ENCODE data around the gene MED26.

Gene MED26

DNA sequence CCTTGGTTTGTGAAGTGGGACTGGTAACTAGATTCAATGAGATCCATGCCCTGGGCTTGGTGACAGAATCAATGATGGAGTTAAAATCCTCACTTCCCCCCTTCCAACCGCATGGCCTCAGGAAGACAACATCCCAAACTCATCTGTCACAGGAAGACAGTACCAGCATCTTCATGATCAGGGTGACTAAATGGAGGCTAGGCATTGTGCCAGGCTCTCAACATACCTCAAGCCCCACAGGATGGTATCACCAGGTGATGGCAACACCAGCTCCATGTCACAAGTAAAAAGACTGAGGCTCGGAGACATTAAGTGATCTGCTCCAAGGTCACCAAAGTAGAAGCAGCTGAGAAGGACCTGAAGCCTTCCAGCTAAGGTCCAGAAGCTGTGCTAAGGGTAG, 14.2 kb downstream of the MED26 start:
- no peak for TF ChIP-seq GATA1 (IDR thresholded peaks at IDR 0.05; ENCODE audit: low read depth, low read length)
- no peak for TF ChIP-seq POLR2A (IDR thresholded peaks at IDR 0.05; ENCODE audit: low read length)
- DNase-seq, result no peak

DNA sequence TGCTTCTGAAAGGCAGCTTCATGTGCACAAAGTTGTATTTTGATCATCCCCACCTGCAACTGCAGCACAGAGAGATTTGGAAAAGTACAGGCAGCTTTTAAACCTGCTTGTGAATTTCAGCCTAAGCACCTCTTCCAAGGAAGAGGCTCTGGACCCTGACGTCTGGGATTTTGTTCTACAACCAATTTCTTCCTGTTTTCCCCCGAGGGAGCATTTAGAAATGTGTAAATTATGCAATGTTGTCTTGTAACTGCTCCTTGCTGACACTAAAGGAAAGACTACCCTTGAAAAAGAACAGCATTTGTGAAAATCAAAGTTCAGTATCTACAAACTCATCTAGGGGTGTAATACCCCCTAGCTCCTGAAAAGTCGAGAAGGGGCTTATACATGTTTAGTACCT, 15.4 kb downstream of the MED26 start:
- TF ChIP-seq GATA1 (IDR thresholded peaks at IDR 0.05; ENCODE audit: low read depth, low read length), result no peak
- TF ChIP-seq POLR2A (IDR thresholded peaks at IDR 0.05; ENCODE audit: low read length), result no peak
- no peak for DNase-seq

DNA sequence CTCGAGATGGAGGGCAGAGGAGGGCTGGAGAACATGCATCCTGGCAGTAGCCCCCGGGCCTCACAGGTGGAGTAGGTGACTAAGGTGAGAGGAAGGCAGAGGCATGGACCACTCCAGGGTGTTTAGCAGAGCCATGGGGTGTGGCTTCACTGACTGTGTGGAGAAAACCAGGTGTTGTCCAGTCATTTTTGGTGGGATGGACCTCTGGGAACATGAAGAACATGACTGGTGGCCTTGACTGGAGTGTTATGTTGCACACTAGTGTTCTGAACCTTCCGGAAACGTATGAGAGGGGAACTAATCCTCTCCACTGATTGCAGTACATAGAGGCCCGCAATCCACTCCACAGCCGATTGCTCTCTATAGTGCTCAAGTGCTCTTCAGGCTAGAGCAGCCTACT, 16.9 kb downstream of the MED26 start:
- TF ChIP-seq POLR2A (IDR thresholded peaks at IDR 0.05; ENCODE audit: low read length) (no peak), GATA1 (IDR thresholded peaks at IDR 0.05; ENCODE audit: low read depth, low read length) (no peak)
- DNase-seq, result no peak

DNA sequence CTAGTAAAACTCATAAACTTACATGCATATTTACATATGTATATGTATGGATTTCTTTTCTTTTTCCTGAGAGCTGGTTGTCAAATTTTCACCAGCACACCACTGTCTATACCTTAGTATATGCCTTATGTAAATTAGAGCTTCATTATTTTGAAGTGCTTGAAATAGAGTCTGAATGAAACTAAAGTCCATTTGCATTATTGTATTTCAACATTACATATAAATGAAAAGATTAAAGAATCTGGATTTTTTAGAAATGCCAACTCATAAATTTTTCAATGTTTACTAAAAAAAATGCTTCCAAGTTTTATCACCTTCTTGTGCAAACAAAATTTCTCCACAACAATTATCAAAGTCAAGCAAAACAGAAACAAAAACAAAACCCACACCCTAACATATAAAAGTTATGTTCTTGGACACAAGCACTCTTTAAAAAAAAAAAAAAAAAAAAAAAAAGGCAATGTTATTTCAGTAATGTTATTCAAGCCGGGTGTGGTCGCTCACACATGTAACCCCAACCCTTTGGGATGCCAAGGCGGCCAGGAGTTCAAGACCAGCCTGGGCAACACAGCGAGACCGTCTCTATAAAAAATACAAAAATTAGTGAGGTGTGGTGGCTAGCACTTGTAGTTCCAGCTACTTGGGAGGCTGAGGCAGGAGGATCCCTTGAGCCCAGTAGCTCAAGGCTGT, 18.3 kb downstream of the MED26 start:
- TF ChIP-seq POLR2A (IDR thresholded peaks at IDR 0.05; ENCODE audit: low read length), result no peak
- no peak for TF ChIP-seq GATA1 (IDR thresholded peaks at IDR 0.05; ENCODE audit: low read depth, low read length)
- no peak for DNase-seq

DNA sequence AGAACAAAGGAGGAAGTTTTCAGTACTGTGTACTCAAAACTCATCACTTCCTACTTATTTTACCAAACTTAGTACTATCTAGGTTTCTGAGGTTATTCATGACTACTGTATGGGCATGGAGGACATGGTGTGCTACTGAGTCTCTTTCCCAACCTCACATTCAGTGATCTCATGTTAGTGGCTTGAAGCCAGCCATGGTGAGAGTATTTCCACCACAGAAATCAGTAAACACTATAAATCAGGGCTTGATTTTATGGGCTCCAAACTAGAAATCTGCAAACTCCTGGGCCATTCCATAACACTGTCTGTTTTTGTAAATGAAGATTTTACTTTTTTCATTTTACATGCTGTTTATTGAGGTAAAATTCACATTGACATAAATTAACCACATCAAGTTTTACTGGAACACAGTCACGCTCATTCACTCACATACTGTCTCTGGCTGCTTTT, 19.7 kb downstream of the MED26 start:
- peak; percentile 25 to 43 for DNase-seq
- TF ChIP-seq POLR2A (IDR thresholded peaks at IDR 0.05; ENCODE audit: low read length) (no peak), GATA1 (IDR thresholded peaks at IDR 0.05; ENCODE audit: low read depth, low read length) (no peak)

DNA sequence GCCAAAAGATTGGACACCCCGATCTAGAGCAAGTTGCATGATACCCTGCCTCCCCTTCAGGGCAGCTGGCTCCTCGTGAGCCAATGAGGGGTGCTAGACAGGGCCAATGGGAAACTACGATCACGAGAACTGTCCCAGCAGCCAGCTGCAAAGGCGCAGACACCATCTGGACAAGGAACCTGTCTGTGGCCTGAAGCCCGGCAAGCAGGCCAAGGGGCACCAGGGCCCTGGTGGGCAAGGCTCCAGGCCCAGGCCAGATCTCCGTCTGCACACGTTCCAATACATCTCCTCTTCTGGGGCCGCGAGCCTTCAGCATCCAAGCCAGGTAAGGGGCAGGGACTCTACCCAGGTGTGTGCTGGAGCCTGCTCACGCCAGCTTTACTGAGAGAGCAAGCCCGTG, 20.2 kb downstream of the MED26 start:
- DNase-seq, result no peak
- TF ChIP-seq GATA1 (IDR thresholded peaks at IDR 0.05; ENCODE audit: low read depth, low read length), result no peak
- TF ChIP-seq POLR2A (IDR thresholded peaks at IDR 0.05; ENCODE audit: low read length), result no peak

- TF ChIP-seq POLR2A (IDR thresholded peaks at IDR 0.05; ENCODE audit: low read length), result no peak
- TF ChIP-seq GATA1 (IDR thresholded peaks at IDR 0.05; ENCODE audit: low read depth, low read length), result no peak
- no peak for DNase-seq
These were observed 22.4 kb downstream of the MED26 start for GRCh38 chr19:16605553-16605994.

GRCh38 chr19:16605115-16605514, 22.9 kb downstream of the MED26 start:
- no peak for DNase-seq
- no peak for TF ChIP-seq POLR2A (IDR thresholded peaks at IDR 0.05; ENCODE audit: low read length)
- TF ChIP-seq GATA1 (IDR thresholded peaks at IDR 0.05; ENCODE audit: low read depth, low read length), result no peak

DNA sequence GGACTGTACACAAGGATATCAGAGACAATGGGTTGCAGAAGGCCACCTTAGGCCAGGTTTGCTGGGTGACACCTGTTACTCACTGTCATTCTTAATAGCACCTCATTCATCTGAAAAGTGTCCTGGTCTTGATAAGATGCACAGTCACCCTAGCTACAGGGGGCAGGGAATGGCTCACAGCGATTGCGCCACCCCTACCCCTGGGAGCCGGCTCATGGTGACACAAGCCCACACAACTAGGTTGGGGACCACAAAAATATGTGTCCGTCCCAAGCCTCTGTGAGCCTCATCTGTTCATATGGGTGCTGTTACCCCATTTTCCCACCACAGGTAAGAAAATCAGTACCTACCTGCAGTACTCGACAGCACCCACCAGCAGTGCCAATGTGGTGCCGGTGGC, 23.4 kb downstream of the MED26 start:
- TF ChIP-seq GATA1 (IDR thresholded peaks at IDR 0.05; ENCODE audit: low read depth, low read length), result no peak
- no peak for TF ChIP-seq POLR2A (IDR thresholded peaks at IDR 0.05; ENCODE audit: low read length)
- DNase-seq, result peak in 1 of 2 experiments; percentile 22

DNA sequence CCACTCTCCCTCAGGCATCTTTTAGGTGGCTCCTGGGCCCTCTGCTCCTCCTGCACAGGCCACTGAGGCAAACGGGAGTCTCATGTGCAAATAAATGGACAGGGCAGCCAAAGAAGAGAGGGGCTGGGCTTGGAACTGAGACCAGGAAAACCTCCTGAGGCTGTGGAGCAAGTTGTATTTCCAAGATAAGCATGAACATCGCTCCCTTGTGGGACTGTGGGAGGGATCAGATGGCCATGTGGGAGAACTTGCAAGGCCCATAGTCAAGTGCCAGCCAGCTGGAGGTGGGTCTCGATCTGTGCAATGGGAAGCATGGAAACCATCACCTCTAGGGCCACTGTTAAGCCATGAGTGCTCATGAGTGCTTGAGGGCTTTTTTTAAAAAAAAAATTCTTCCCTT, 24.9 kb downstream of the MED26 start:
- TF ChIP-seq GATA1 (IDR thresholded peaks at IDR 0.05; ENCODE audit: low read depth, low read length) (no peak), POLR2A (IDR thresholded peaks at IDR 0.05; ENCODE audit: low read length) (no peak)
- no peak for DNase-seq

DNA sequence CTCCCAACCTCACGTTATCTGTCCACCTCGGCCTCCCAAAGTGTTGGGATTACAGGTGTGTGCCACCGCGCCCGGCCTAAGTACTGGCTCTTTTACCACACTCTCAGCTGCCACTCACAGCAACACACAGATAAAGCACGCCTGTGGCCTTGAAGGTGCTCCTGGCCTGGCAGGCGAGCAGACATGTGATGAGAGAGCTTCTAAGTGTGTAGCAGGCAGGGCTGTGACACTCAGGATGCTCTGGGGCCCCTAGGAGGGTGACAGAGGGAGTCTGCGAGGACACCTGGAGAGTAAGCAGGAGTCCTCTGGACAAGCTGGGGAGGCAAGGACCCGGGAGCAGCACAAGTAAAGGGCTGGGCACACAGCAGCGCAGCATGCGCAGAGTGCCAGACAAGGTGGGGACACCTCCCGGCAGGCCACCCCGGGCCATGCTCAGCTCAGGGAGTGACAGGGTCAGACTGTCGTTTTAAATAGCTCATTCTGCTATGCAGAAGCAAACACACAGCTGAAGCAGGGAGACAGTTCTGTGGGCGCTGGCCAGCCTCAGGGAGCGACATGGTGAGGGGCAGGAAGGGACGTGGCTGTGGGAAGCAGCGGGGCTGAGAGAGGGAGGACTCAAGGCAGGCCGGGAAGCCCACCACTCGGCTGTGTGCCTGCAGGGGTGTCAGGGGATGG, 26.5 kb downstream of the MED26 start:
- no peak for DNase-seq
- TF ChIP-seq POLR2A (IDR thresholded peaks at IDR 0.05; ENCODE audit: low read length), result no peak
- no peak for TF ChIP-seq GATA1 (IDR thresholded peaks at IDR 0.05; ENCODE audit: low read depth, low read length)

DNA sequence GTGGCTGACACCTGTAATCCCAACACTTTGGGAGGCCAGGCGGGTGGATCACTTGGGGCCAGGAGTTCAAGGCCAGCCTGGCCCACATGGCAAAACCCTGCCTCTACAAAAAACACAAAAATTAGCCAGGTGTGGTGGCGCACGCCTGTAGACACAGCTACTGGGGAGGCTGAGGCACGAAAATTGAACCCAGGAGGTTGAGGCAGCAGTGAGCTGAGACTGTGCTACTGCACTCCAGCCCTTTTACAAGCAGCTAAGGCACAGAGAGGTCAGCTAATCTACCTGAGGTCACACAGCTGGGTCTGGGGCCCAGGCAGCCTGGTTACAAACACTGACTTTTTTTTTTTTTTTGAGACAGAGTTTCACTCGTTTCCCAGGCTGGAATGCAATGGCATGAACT, 27.2 kb downstream of the MED26 start:
- TF ChIP-seq POLR2A (IDR thresholded peaks at IDR 0.05; ENCODE audit: low read length) (no peak), GATA1 (IDR thresholded peaks at IDR 0.05; ENCODE audit: low read depth, low read length) (no peak)
- no peak for DNase-seq

DNA sequence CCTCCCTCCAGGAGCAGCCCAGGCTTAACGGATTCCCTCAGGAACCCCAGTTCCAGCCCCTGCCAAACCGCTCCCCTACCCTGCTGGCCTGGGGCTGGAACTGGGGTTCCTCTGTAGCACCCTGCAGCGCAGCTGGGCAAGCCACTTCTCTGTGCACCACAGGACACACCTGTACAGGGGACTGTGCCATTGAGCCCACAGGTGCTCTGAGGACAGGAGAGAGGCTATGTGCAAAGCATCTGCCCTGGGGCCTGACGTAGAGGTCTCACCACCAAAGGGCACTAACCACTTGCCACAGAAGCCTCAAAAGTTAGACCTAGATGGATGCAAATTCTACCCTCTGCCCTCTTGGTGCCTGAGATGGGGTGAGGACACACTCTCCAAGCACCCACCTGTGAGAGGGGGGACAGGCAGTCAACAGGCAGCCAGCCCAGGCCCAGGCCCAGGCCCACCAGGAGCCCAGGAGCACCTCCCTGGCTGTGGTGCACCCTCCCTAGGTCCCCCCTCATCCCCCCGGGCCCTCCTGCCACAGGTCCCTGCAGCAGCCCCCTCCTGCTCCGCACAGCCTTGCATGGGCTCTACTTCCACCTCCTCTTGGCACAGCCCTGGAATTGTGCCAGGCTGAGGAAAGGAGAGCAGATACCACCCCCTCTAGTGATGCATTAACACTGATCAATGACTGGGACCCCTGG, 28.2 kb downstream of the MED26 start:
- TF ChIP-seq GATA1 (IDR thresholded peaks at IDR 0.05; ENCODE audit: low read depth, low read length) (no peak), POLR2A (IDR thresholded peaks at IDR 0.05; ENCODE audit: low read length) (no peak)
- DNase-seq, result no peak

- TF ChIP-seq POLR2A (IDR thresholded peaks at IDR 0.05; ENCODE audit: low read length) (no peak), GATA1 (IDR thresholded peaks at IDR 0.05; ENCODE audit: low read depth, low read length) (no peak)
- DNase-seq, result no peak
These were observed 29.2 kb downstream of the MED26 start for GRCh38 chr19:16598848-16599247.

Measured in erythroblast (primary cell).